Uterus (tissue), 2 donors: ENCODE measurements around the gene PTPRG.
"Not testable (repeated sequence)": the region's sequence is repeated elsewhere in the genome, so short reads cannot be mapped to it uniquely, and the experiment has no call there.

Experiments used
- POLR2A ChIP-seq, 2 donors: fragments of 450-650 bp; IDR thresholded peaks; one replicate each; pipeline ENCODE4 v1.6.1; 2016; ENCODE audit warnings: antibody characterized with exemption in 2 of 2, mild to moderate bottlenecking in 1 of 2, moderate library complexity in 1 of 2
- TF ChIP-seq, protein P1 (sequence below), 4 experiments: fragments of 200-600 bp in 2 of 4; fragments of 450-650 bp in 2 of 4; sonication (generic) in 2 of 4; IDR thresholded peaks; one replicate each; pipeline ENCODE4 v1.5.1; 2016 to 2019; ENCODE audit warnings: antibody characterized with exemption in 4 of 4, mild to moderate bottlenecking in 2 of 4, moderate library complexity in 1 of 4

DNA sequence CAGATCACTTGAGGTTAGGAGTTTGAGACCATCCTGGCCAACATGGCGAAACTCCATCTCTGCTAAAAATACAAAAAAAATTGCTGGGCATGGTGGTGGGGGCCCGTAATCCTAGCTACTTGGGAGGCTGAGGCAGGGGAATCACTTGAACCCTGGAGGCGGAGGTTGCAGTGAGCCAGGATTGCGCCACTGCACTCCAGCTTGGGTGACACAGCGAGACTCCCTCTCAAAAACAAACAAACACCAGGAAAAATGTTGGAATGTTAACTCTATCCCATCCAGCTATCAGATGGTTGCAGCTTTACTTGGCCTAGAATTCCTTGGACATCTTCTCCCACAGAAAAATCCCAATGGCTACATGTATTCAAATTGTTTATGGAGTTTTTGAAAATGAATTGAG is 254.9 kb downstream of the PTPRG start:
- TF ChIP-seq, protein P1, sequence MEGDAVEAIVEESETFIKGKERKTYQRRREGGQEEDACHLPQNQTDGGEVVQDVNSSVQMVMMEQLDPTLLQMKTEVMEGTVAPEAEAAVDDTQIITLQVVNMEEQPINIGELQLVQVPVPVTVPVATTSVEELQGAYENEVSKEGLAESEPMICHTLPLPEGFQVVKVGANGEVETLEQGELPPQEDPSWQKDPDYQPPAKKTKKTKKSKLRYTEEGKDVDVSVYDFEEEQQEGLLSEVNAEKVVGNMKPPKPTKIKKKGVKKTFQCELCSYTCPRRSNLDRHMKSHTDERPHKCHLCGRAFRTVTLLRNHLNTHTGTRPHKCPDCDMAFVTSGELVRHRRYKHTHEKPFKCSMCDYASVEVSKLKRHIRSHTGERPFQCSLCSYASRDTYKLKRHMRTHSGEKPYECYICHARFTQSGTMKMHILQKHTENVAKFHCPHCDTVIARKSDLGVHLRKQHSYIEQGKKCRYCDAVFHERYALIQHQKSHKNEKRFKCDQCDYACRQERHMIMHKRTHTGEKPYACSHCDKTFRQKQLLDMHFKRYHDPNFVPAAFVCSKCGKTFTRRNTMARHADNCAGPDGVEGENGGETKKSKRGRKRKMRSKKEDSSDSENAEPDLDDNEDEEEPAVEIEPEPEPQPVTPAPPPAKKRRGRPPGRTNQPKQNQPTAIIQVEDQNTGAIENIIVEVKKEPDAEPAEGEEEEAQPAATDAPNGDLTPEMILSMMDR (IDR thresholded peaks at IDR 0.05): not testable (repeated sequence)
- TF ChIP-seq POLR2A (IDR thresholded peaks at IDR 0.05): not testable (repeated sequence)
